NCI-H1417 (cell line): ENCODE data around the gene PPP3R1.

Source experiments
- DNase-seq, 3 experiments: peaks; one replicate each; lab custom pipeline; 2025; lab: John Stamatoyannopoulos, UW

The PPP3R1 gene

GRCh38 chr2:68234405-68234804 is 17.9 kb downstream of the PPP3R1 start:
- DNase-seq = no peak

GRCh38 chr2:68231061-68231372 is 21.3 kb downstream of the PPP3R1 start:
- DNase-seq = no peak

GRCh38 chr2:68230241-68231060 is 21.9 kb downstream of the PPP3R1 start:
- no peak for DNase-seq

GRCh38 chr2:68226794-68227193 is 25.5 kb downstream of the PPP3R1 start:
- no peak for DNase-seq

DNA sequence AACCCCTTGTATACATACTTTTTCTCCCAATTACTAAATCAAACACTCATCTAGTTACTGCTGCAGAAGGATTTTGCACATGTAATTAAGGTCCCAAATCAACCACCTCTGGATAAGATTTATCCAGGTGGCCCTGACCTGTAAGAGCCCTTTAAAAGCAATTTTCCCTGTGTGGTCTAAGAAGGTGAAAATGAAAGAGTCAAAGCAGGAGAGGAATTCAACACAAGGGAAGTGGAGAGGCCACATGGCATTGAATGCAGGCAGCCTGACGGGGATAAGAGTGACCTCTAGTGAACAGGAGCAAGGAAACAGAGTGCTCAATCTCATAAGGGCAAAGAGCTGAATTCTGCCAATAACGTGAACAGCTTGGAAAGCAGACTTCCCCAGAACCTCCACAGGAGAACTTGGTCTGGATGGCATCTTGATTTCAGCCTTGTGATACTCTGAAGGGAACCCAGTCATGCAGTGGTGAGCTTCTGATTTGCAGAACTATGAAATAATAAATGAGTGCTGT is 27.2 kb downstream of the PPP3R1 start:
- peak; percentile 26 to 81 (median 37) for DNase-seq

DNA sequence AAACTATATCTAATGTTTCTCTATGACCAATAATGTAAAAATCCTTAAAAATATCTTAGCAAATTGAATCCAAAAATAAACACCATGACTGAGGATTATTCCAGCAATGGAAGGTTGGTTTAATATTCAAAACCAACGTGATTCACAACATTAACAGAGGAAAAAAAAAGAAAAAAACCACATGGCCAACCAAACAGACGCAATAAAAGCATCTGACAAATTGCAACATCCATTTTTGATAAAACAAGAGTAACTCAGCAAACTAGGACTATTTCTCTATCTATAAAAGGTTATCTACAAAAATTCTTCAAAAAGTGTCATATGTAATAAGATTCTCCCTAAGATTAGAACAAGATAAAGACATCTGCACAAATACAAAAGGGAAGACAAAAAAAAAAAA is 28.9 kb downstream of the PPP3R1 start:
- no peak for DNase-seq

DNA sequence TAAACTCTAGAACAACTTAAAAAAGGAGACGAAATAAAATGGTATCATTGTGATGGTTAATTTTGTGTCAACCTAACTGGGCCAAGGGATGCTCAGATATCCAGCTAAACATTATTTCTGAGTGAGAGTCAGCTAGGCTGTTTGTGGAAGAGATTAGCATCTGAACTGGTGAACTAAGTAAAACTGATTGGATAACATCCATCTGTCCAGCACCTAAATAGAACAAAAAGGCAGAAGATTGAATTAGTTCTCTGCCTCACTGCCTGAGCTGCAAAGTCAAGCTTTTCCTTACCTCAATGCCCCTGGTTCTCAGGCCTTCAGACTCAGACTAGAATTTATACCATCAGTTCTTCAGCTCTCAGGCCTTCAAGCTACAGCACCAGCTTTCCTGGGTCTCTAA is 30.0 kb downstream of the PPP3R1 start:
- DNase-seq = no peak

- no peak for DNase-seq
These were observed 33.9 kb downstream of the PPP3R1 start for GRCh38 chr2:68218343-68218901.

- DNase-seq = no peak
These were observed 34.6 kb downstream of the PPP3R1 start for GRCh38 chr2:68217729-68218128.

- DNase-seq = peak in 1 of 3 experiments; percentile 24
These were observed 35.6 kb downstream of the PPP3R1 start for GRCh38 chr2:68216454-68217310.

DNA sequence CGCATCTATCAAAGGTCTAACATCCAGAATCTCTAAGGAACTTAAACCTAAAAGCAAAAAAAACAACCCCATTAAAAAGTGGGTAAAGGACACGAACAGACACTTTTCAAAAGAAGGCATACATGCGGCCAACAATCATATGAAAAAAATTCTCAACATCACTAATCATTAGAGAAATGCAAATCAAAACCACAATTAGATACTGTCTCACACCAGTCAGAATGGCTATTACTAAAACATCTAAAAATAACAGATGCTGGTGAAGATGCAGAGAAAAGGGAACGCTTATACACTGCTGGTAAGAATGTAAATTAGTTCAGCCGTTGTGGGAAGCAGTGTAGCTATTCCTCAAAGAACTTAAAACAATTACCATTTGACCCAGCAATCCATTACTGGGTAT is 38.0 kb downstream of the PPP3R1 start:
- DNase-seq = no peak

- no peak for DNase-seq
These were observed 45.5 kb downstream of the PPP3R1 start for GRCh38 chr2:68206793-68207192.

DNA sequence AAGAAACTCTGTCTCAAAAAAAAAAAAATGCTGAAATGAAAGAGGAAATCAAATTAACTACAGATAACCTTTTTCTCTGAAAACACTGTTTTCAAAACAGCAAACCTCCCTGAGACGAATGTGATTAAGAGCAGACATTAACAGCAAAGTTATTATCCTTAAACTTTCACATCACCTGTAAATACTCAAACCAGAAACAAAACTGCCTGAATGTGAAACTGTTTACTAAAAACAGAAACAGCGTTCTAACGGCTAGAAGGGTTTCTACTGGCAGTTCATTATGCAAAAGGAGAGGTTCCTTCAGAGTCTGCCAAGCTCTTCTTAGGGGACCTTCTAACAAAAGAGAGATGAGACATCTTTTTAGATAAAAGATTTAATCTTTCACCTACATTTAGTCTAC is 48.7 kb downstream of the PPP3R1 start:
- no peak for DNase-seq

DNA sequence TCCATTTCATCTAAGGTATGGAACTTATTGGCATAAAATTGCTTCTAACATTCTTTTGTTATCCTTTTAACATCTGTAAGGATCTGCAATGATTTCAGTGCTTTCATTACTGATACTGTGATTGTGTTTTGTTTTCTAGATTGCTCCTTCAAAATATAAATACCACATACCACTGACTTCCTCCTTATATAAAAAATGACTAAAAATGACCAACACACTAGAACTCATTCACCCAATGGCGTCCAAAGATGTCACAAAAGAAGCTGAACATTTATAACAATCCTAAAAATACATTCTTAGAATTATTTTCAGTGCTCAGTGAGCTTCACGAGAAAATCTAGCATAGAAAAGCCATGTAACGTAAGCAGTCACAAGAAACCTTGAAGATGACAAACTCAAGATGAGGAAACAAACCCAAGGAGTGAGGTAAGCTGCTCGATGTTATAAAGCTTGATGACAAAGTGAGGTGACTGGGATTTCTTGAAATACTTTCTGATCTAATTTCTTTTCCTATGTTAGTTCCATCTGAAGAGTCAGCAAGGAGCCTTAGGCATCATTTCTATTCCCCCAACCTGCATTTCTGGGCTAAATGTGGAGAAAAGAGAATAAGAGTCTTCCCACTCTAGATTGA is 52.1 kb downstream of the PPP3R1 start:
- no peak for DNase-seq

- peak; percentile 27 to 78 (median 44) for DNase-seq
These were observed 56.1 kb downstream of the PPP3R1 start for GRCh38 chr2:68196120-68196716.

DNA sequence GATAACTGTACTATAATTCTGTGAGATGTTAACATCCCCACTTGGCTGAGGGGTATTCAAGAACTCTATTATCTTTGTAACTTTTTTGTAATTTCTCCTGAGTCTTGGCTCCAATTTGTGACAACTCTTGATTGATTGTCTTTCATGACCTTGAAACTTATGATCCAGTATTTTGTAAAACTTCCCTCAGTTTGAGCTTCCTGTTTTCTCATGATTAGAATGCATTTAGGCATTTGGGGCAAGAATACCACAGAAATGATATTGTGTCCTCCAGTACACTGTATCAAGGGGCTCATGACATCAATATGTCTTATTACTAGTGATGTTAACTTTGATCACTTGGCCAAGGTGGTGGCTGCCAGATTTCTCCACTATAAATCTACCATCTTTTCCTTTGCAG is 57.2 kb downstream of the PPP3R1 start:
- DNase-seq = no peak

GRCh38 chr2:68193787-68194372 is 58.5 kb downstream of the PPP3R1 start:
- no peak for DNase-seq

DNA sequence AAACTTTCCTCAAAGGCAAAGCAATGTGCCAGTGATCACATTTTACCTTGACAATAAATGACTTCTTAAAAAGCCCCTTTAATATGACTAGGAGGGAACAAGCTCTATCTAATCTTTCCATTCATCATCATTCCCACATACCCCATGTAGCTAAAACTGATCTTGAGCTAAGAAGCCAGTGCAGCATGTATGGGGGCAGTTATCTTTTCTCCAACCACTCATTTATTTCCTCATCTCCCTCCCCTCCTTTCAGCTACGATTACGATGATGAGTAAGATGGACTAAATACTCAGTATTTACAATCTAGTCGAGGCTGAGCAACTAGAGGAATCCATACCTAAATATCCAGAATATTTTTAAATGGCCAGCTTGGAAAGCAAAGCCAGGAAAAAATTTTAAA is 59.2 kb downstream of the PPP3R1 start:
- DNase-seq = no peak

GRCh38 chr2:68190991-68191731 is 61.2 kb downstream of the PPP3R1 start:
- no peak for DNase-seq

DNA sequence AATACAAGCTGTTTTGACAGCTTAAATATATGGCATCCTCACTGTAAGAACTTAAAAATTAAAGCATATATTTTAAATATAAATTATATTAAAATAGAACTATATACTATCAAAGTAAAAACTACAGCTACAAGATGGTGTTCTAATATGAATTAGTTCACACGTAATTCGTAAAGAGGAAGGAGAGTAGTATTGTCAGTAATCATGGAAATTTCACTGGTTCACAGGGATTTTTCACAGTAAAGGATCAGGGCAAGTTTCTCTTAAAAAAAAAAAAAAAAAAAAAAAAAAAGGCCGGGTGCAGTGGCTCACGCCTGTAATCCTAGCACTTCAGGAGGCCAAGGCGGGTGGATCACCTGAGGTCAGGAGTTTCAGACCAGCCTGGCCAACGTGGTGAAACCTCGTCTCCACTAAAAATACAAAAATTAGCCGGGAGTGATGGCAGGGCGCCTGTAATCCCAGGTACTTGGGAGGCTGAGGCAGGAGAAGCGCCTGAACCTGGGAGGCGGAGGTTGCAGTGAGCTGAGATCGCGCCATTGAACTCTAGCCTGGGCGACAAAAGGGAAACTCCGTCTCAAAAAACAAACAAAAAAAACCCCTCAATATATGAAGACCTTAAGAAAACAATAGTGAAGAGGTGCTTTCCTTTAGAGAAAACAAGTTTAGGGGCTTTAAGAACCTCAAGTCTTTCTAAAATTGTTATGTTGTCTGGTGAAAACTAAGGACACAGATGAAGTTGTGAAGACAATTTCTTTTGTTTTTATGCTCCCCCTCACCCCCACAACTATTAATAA is 62.1 kb downstream of the PPP3R1 start:
- no peak for DNase-seq
